Activated CD4-positive, CD25-positive, alpha-beta regulatory T cell treated with anti-CD3 and anti-CD28 coated beads, Interleukin-2, amount 50 U/mL, for 16 hours (primary cell): ENCODE data around the gene PHTF2.
A peak's percentile ranks its signal among the peaks of the same experiment; 100 is the strongest.
"Not testable (repeated sequence)": the region's sequence is repeated elsewhere in the genome, so short reads cannot be mapped to it uniquely, and the experiment has no call there.

Source experiments
- DNase-seq: peaks from one replicate; pipeline ENCODE4 v3.0.0-alpha.2; 2020; ENCODE audit warnings: low read depth, low spot score

The PHTF2 gene

GRCh38 chr7:77798394-77799077 is at the start of gene PHTF2, which contains the start of gene TMEM60:
PHTF2 (plus strand) TSS chr7:77798773.
TMEM60 (minus strand) TSS chr7:77798434; CDS start chr7:77794373, 4,061 bp downstream.
- DNase-seq: peak; percentile 91

GRCh38 chr7:77752016-77752415 is 46.6 kb upstream of the PHTF2 start:
- DNase-seq: no peak

- no peak for DNase-seq
Measured at GRCh38 chr7:77753173-77753572, 45.4 kb upstream of the PHTF2 start.

GRCh38 chr7:77757589-77757988 is 41.0 kb upstream of the PHTF2 start:
- DNase-seq: no peak

GRCh38 chr7:77759294-77759889 is 39.2 kb upstream of the PHTF2 start:
- peak; percentile 68 for DNase-seq

GRCh38 chr7:77760809-77761453 is 37.6 kb upstream of the PHTF2 start:
- no peak for DNase-seq

GRCh38 chr7:77765481-77765880 is 33.1 kb upstream of the PHTF2 start:
- DNase-seq: no peak

GRCh38 chr7:77765906-77766800 is 32.4 kb upstream of the PHTF2 start:
- DNase-seq: no peak

- no peak for DNase-seq
Measured at GRCh38 chr7:77766801-77767605, 31.6 kb upstream of the PHTF2 start.

GRCh38 chr7:77770316-77770715 is 28.3 kb upstream of the PHTF2 start:
- no peak for DNase-seq

- no peak for DNase-seq
Measured at GRCh38 chr7:77771901-77772300, 26.7 kb upstream of the PHTF2 start.

- DNase-seq: no peak
Measured at GRCh38 chr7:77778535-77778934, 20.0 kb upstream of the PHTF2 start.

GRCh38 chr7:77782383-77782782 is 16.2 kb upstream of the PHTF2 start:
- DNase-seq: no peak

GRCh38 chr7:77783111-77783510 is 15.5 kb upstream of the PHTF2 start:
- no peak for DNase-seq

- no peak for DNase-seq
Measured at GRCh38 chr7:77783545-77783944, 15.0 kb upstream of the PHTF2 start.

GRCh38 chr7:77784426-77784825 is 14.1 kb upstream of the PHTF2 start:
- not testable (repeated sequence) for DNase-seq

GRCh38 chr7:77786018-77786417 is 12.6 kb upstream of the PHTF2 start:
- no peak for DNase-seq

- no peak for DNase-seq
Measured at GRCh38 chr7:77786741-77787140, 11.8 kb upstream of the PHTF2 start.

- no peak for DNase-seq
Measured at GRCh38 chr7:77788327-77788902, 10.2 kb upstream of the PHTF2 start.

GRCh38 chr7:77791336-77791735 is 7.2 kb upstream of the PHTF2 start:
- no peak for DNase-seq

GRCh38 chr7:77791956-77792355 is 6.6 kb upstream of the PHTF2 start:
- DNase-seq: no peak
